GM18498 (cell line): Measurements from ENCODE around the gene SUCNR1.
"Not testable (repeated sequence)": the region's sequence is repeated elsewhere in the genome, so short reads cannot be mapped to it uniquely, and the experiment has no call there.

Source experiments
- ATAC-seq: cut with Tn5 transposase; IDR thresholded peaks from one replicate; pipeline ENCODE4 v1.9.1; 2021; ENCODE audit warnings: mild to moderate bottlenecking, moderate library complexity; ENCODE audit not compliant: unreplicated experiment

SUCNR1 gene

GRCh38 chr3:151871639-151872468 is 1.6 kb upstream of the SUCNR1 start:
- ATAC-seq, result peak; percentile 80

DNA sequence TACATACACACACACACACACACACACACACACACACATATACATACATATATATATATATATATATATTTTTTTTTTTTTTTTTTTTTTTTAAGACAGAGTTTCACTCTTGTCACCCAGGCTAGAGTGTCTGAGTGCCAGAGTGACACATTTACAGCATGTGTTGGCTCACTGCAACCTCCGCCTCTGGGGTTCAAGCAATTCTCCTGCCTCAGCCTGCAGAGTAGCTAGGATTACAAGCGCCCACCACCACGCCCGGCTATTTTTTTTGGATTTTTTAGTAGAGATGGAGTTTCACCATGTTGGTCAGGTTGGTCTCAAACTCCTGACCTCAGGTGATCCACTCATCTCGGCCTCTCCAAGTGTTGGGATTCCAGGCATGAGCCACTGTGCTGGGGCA is 636 bp downstream of the SUCNR1 start:
- not testable (repeated sequence) for ATAC-seq

GRCh38 chr3:151875759-151876158 is 2.3 kb downstream of the SUCNR1 start:
- ATAC-seq, result peak; percentile 61

DNA sequence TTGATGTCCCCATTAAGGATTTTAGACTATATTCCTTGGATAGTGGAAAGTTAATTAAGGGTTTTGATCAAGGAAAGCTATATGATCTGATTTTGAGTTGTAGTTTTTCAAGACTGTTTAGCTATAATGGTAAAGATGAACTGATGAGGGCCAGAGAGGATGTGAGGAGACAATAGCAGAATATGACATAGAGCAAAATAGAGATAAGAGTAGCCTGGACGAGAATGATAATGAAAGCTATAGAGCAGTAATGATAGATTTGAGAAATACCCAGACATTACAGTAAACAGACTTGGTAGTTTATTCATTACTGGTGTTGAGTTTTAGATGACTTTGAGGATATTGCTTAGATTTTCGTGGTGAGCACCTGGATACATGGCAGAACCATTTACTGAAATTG is 3.8 kb downstream of the SUCNR1 start:
- ATAC-seq, result no peak

DNA sequence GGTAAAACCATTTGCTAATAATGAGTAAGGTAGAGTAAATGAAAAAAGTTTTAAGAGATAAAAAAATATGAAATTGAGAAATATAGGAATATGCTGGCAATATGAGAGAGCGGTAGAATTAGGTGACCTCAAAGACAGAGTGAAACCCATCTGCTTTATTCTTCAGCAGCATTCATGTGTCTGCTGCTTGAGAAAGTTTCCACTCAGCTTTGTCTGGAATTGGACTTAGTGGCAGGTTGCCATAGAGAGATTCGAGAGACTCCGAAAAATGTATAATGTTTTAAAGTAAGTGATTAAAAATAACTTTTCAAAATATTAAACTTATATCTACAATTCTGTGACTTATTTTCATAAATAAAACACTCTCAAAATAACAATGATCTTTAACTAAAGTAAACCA is 5.0 kb downstream of the SUCNR1 start:
- ATAC-seq, result no peak

DNA sequence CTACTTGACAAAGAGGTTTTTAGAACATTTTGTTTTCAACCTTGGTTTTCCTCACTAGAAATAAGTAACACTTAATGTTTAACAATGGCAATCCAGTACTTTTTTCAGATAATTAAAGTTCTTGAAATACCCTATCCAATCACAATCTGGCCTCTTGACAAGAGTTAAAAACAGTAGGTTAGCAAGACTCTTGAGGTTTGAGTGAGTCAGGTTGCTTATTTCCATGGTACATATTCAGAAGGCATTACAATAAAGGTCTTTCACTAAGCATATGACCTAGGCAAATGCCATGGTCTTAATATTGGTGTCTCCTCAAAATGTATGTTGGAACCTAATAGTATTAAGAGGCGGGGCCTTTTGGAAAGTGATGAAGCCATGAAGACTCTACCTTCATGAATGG is 5.6 kb downstream of the SUCNR1 start:
- ATAC-seq, result no peak

- peak; percentile 54 for ATAC-seq
These were observed 6.4 kb downstream of the SUCNR1 start for GRCh38 chr3:151879679-151880415.

DNA sequence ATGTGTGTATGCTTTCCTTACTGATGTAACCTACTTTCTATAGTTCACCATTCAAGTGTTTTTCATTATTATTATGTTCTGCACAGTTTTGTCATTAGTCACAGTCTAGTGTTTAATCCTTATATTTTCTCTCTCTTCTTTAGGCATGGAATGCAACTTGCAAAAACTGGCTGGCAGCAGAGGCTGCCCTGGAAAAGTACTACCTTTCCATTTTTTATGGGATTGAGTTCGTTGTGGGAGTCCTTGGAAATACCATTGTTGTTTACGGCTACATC is 6.9 kb downstream of the SUCNR1 start:
- no peak for ATAC-seq

GRCh38 chr3:151881137-151881536 is 7.7 kb downstream of the SUCNR1 start:
- ATAC-seq, result no peak

DNA sequence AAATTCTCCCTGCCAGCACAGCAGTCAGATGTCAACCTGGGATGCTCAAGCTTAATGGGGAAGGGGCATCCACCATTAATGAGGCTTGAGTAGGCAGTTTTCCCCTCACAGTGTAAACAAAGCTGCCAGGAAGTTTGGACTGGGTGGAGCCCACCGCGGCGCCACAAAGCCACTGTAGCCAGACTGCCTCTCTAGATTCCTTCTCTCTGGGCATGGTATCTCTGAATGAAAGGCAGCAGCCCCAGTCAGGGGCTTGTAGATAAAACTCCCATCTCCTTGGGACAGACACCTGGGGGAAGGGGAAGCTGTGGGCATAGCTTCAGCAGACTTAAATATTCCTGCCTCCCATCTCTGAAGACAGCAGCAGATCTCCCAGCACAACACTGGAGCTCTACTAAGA is 12.0 kb downstream of the SUCNR1 start:
- not testable (repeated sequence) for ATAC-seq

- ATAC-seq, result not testable (repeated sequence)
These were observed 14.2 kb downstream of the SUCNR1 start for GRCh38 chr3:151887450-151888211.

GRCh38 chr3:151890721-151891141 is 17.3 kb downstream of the SUCNR1 start:
- peak; percentile 80 for ATAC-seq

GRCh38 chr3:151891721-151892120 is 18.3 kb downstream of the SUCNR1 start:
- no peak for ATAC-seq

DNA sequence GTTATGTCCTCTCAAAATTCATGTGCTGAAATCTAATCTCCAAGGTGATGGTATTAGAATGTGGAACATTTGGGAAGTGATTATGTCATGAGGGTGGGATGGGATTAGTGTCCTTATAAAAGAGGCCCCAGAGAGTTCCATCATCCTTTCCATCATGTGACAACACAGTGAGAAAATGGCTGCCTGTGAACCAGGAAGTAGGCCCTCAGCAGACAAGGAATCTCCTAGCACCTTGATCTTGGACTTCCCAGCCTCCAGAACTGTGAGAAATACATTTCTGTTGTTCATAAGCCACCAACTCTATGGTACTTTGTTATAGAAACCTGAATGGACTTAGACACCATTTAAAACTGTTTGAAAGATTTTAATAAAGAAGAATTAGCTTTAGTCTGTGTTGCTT is 20.8 kb downstream of the SUCNR1 start:
- ATAC-seq, result no peak

DNA sequence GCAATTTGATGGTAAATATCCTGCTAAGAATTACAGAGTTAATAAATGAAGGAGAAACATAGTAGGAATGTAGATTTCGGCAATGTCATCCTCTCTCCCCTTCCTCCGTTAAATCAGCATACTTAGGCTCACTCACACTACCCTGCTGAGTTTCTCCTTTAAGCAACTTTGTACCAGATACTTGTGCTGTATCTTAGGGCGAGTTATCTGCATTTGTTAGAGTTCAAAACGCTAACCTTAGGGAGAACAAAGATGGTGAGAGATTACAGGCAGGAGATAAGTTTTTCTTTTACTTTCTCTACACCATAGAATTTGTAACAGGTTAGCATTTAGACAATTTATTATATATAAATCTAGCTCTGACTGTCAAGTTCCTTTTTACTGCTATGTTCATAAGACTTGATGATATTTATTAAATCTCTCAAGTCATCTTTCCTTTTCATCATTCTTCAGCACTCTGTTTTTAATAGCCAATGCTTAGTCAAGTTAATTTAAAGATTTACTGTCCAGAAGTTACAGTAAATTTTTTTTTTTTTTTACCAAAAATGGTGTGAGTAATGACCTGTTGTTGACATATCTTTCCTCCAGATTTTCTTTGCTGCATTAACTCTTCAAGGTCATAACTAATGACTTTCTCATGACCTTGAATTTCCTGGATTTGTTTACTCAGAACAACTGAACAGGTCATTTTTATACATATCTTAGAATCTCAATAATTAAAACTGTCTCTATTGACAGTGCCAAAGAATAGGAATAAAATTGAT is 22.2 kb downstream of the SUCNR1 start:
- no peak for ATAC-seq

DNA sequence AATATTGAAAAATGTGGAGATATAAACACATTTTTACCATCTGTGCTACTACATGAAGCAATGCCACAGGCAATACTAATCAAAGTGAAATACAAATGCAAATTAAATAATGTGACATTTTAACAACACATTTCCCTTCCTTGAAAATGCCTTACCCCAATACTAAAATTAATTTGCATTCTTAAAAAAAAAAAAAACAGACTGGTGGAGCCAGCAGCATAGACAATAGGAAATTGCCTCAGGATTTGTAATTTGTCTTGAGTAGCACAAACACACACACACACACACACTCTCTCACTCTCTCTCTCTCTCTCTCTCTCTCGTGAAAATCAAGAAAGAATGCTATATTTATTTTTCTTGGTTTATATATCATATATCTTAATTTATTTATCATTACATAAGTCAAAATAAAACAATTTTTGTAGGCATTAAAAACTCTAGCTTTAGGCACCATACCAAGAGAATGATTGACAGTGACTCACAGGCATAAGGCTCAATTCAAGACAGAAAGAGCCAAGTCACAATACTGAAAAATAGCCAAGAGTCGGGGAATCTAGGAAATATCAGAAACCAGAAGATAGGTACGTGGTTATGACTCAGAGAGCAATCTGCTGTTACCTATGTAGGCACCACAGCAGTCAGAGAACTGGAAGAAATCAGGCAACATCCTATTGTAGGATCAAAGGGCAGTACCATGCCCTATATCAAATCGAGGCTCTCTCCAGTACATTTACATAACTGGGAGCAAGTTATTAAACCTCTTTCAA is 23.0 kb downstream of the SUCNR1 start:
- ATAC-seq, result no peak

- ATAC-seq, result not testable (repeated sequence)
These were observed 24.7 kb downstream of the SUCNR1 start for GRCh38 chr3:151898121-151898520.

DNA sequence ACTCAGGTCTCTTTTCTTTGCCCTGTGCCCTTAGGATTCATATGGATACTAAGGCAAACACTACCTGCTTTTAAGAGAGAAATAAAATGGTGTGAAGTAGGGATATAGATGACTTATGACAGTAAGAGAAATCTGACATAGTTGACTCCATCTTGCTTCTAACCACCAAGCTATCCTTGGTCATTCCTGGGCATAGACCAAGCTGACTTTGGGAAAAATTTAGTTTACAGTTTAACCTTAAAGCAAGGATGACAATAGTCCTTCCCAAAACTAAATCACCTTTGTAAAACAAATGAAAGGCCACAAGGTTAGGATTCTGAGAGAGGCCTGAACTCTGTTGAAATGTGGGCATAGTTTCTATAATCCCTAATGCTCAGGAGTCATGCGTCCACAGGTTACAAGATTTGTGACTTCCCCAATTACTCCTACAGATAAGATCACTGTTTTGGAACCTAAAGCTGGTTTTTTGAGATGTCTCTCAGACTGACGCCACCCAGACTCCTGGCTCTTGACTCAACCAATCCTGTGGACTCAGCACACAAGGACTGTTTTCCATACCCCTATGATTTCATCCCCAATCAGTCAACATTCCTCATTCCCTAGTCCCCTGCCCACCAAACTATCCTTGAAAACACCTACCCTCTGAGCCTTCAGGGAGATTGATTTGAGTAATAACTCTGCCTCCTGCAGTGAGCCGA is 25.3 kb downstream of the SUCNR1 start:
- ATAC-seq, result not testable (repeated sequence)

GRCh38 chr3:151899996-151900395 is 26.6 kb downstream of the SUCNR1 start:
- no peak for ATAC-seq

GRCh38 chr3:151900460-151900859 is 27.0 kb downstream of the SUCNR1 start:
- no peak for ATAC-seq
